HUES48 (cell line): ENCODE results near the gene CCDC197.

ENCODE experiments used
- H3K27ac ChIP-seq: one replicate; pipeline ENCODE4 v1.7.0; 2013; ENCODE audit warnings: low read depth, low read length, inconsistent platforms
- H3K27me3 ChIP-seq: 2 replicates; pipeline ENCODE4 v1.6.1; 2013; ENCODE audit warnings: mild to moderate bottlenecking, low read length; ENCODE audit not compliant: control insufficient read depth, insufficient read depth
- H3K36me3 ChIP-seq: 2 replicates; pipeline ENCODE4 v1.6.1; 2013; ENCODE audit warnings: low read length; ENCODE audit not compliant: control insufficient read depth, insufficient read depth
- H3K4me1 ChIP-seq: 2 replicates; pipeline ENCODE4 v1.6.1; 2013; ENCODE audit warnings: mild to moderate bottlenecking, low read length; ENCODE audit not compliant: control insufficient read depth, insufficient read depth
- H3K4me3 ChIP-seq: 2 replicates; pipeline ENCODE4 v1.5.1; 2013; ENCODE audit warnings: mild to moderate bottlenecking, low read depth, low read length
- H3K9ac ChIP-seq: 2 replicates; pipeline ENCODE4 v1.6.1; 2013; ENCODE audit warnings: mild to moderate bottlenecking, low read depth, low read length, moderate library complexity
- H3K9me3 ChIP-seq: 2 replicates; pipeline ENCODE4 v1.6.1; 2013; ENCODE audit warnings: low read length; ENCODE audit not compliant: control insufficient read depth, insufficient read depth

Gene CCDC197

GRCh38 chr14:94045563-94046345, 48.7 kb downstream of the CCDC197 start:
- no peak overlapping the region for H3K4me3 ChIP-seq
- no peaks in the 10 kb centered on the region for H3K9me3 ChIP-seq
- peaks cover 71% of the 10 kb centered on the region for H3K36me3 ChIP-seq
- no peaks in the 10 kb centered on the region for H3K4me1 ChIP-seq
- H3K9ac ChIP-seq: no peak overlapping the region
- no peak overlapping the region for H3K27ac ChIP-seq
- no peaks in the 10 kb centered on the region for H3K27me3 ChIP-seq

- no peak overlapping the region for H3K27ac ChIP-seq
- no peak overlapping the region for H3K9ac ChIP-seq
- H3K36me3 ChIP-seq: peaks cover 78% of the 10 kb centered on the region
Observed at GRCh38 chr14:94046696-94047250, 49.7 kb downstream of the CCDC197 start.

GRCh38 chr14:94047581-94047980, 50.5 kb downstream of the CCDC197 start:
- H3K27ac ChIP-seq: no peak overlapping the region
- H3K4me3 ChIP-seq: no peak overlapping the region
- H3K9me3 ChIP-seq: no peaks in the 10 kb centered on the region
- peaks cover 86% of the 10 kb centered on the region for H3K36me3 ChIP-seq
- H3K9ac ChIP-seq: no peak overlapping the region
- H3K27me3 ChIP-seq: no peaks in the 10 kb centered on the region
- no peaks in the 10 kb centered on the region for H3K4me1 ChIP-seq

More at GRCh38 chr14:94046696-94047250, 49.7 kb downstream of the CCDC197 start:
- H3K9me3 ChIP-seq: no peaks in the 10 kb centered on the region
- H3K4me1 ChIP-seq: no peaks in the 10 kb centered on the region
- no peaks in the 10 kb centered on the region for H3K27me3 ChIP-seq
- H3K4me3 ChIP-seq: no peak overlapping the region

GRCh38 chr14:94048691-94049624, 51.9 kb downstream of the CCDC197 start:
- H3K4me3 ChIP-seq: no peak overlapping the region
- H3K36me3 ChIP-seq: peaks cover 92% of the 10 kb centered on the region
- H3K27me3 ChIP-seq: no peaks in the 10 kb centered on the region
- no peak overlapping the region for H3K9ac ChIP-seq
- no peaks in the 10 kb centered on the region for H3K4me1 ChIP-seq
- H3K9me3 ChIP-seq: no peaks in the 10 kb centered on the region
- H3K27ac ChIP-seq: no peak overlapping the region

- Histone ChIP-seq H3K27ac (no peak overlapping the region), H3K9me3 (no peaks in the 10 kb centered on the region), H3K9ac (no peak overlapping the region), H3K4me1 (no peaks in the 10 kb centered on the region), H3K4me3 (no peak overlapping the region), H3K36me3 (peaks cover 92% of the 10 kb centered on the region), H3K27me3 (no peaks in the 10 kb centered on the region)
Observed at GRCh38 chr14:94049625-94050023, 52.5 kb downstream of the CCDC197 start.

- Histone ChIP-seq H3K27me3 (no peaks in the 10 kb centered on the region), H3K4me1 (no peaks in the 10 kb centered on the region), H3K36me3 (peaks cover 92% of the 10 kb centered on the region), H3K27ac (no peak overlapping the region), H3K4me3 (no peak overlapping the region), H3K9me3 (no peaks in the 10 kb centered on the region), H3K9ac (no peak overlapping the region)
Observed at GRCh38 chr14:94050231-94050880, 53.3 kb downstream of the CCDC197 start.

GRCh38 chr14:94051115-94051514, 54.0 kb downstream of the CCDC197 start:
- no peak overlapping the region for H3K27ac ChIP-seq
- no peak overlapping the region for H3K9ac ChIP-seq
- no peaks in the 10 kb centered on the region for H3K9me3 ChIP-seq
- no peak overlapping the region for H3K4me3 ChIP-seq
- peaks cover 92% of the 10 kb centered on the region for H3K36me3 ChIP-seq
- no peaks in the 10 kb centered on the region for H3K27me3 ChIP-seq
- H3K4me1 ChIP-seq: no peaks in the 10 kb centered on the region

- no peak overlapping the region for H3K4me3 ChIP-seq
- H3K27ac ChIP-seq: no peak overlapping the region
- peaks cover 92% of the 10 kb centered on the region for H3K36me3 ChIP-seq
- H3K27me3 ChIP-seq: no peaks in the 10 kb centered on the region
- H3K9ac ChIP-seq: no peak overlapping the region
- H3K9me3 ChIP-seq: no peaks in the 10 kb centered on the region
- no peaks in the 10 kb centered on the region for H3K4me1 ChIP-seq
Observed at GRCh38 chr14:94051779-94052178, 54.7 kb downstream of the CCDC197 start.

- no peaks in the 10 kb centered on the region for H3K27me3 ChIP-seq
- peaks cover 92% of the 10 kb centered on the region for H3K36me3 ChIP-seq
- H3K4me3 ChIP-seq: no peak overlapping the region
- H3K4me1 ChIP-seq: no peaks in the 10 kb centered on the region
- H3K27ac ChIP-seq: peak overlapping the region; percentile 37
- H3K9me3 ChIP-seq: no peaks in the 10 kb centered on the region
- H3K9ac ChIP-seq: no peak overlapping the region
Observed at GRCh38 chr14:94052199-94052598, 55.1 kb downstream of the CCDC197 start.

GRCh38 chr14:94052662-94053061, 55.6 kb downstream of the CCDC197 start:
- Histone ChIP-seq H3K27me3 (no peaks in the 10 kb centered on the region), H3K9me3 (no peaks in the 10 kb centered on the region), H3K36me3 (peaks cover 92% of the 10 kb centered on the region), H3K27ac (peak overlapping the region; percentile 37), H3K4me3 (no peak overlapping the region), H3K9ac (no peak overlapping the region), H3K4me1 (no peaks in the 10 kb centered on the region)
